NCI-H226 (cell line): ENCODE data around the gene ZNF518B.

Source experiments
- DNase-seq: peaks from one replicate; pipeline ENCODE4 v3.0.0-alpha.2; 2015

Gene ZNF518B

GRCh38 chr4:10457255-10457801 lies at the start of gene ZNF518B:
TSS of gene ZNF518B (minus strand) at chr4:10457426. CDS start at chr4:10446328, 11,098 bp downstream.
- peak; percentile 30 for DNase-seq

GRCh38 chr4:10506077-10506476 lies 48.9 kb upstream of the ZNF518B start:
- no peak for DNase-seq

GRCh38 chr4:10504570-10505179 lies 47.4 kb upstream of the ZNF518B start:
- no peak for DNase-seq

GRCh38 chr4:10502717-10503116 lies 45.5 kb upstream of the ZNF518B start:
- DNase-seq = no peak

- DNase-seq = no peak
Observed at GRCh38 chr4:10500776-10501175, 43.5 kb upstream of the ZNF518B start.

- no peak for DNase-seq
Observed at GRCh38 chr4:10496200-10496599, 39.0 kb upstream of the ZNF518B start.

GRCh38 chr4:10495651-10496050 lies 38.4 kb upstream of the ZNF518B start:
- no peak for DNase-seq

- DNase-seq = no peak
Observed at GRCh38 chr4:10492464-10492863, 35.2 kb upstream of the ZNF518B start.

GRCh38 chr4:10491401-10491800 lies 34.2 kb upstream of the ZNF518B start:
- DNase-seq = no peak

GRCh38 chr4:10490996-10491395 lies 33.8 kb upstream of the ZNF518B start:
- no peak for DNase-seq

- no peak for DNase-seq
Observed at GRCh38 chr4:10482913-10483312, 25.7 kb upstream of the ZNF518B start.

GRCh38 chr4:10480616-10481015 lies 23.4 kb upstream of the ZNF518B start:
- DNase-seq = no peak

GRCh38 chr4:10478621-10479020 lies 21.4 kb upstream of the ZNF518B start:
- DNase-seq = no peak

- DNase-seq = no peak
Observed at GRCh38 chr4:10470505-10470904, 13.3 kb upstream of the ZNF518B start.

- no peak for DNase-seq
Observed at GRCh38 chr4:10466161-10466560, 8.9 kb upstream of the ZNF518B start.

GRCh38 chr4:10462876-10463275 lies 5.7 kb upstream of the ZNF518B start:
- DNase-seq = no peak

GRCh38 chr4:10461850-10462400 lies 4.7 kb upstream of the ZNF518B start:
- DNase-seq = no peak

GRCh38 chr4:10461091-10461849 lies 4.0 kb upstream of the ZNF518B start:
- DNase-seq = peak; percentile 49

- no peak for DNase-seq
Observed at GRCh38 chr4:10460313-10461047, 3.3 kb upstream of the ZNF518B start.

- no peak for DNase-seq
Observed at GRCh38 chr4:10459305-10459704, 2.1 kb upstream of the ZNF518B start.

- no peak for DNase-seq
Observed at GRCh38 chr4:10458177-10458576, 951 bp upstream of the ZNF518B start.

- peak; percentile 30 for DNase-seq
Observed at GRCh38 chr4:10456595-10457254, 501 bp downstream of the ZNF518B start.

- DNase-seq = no peak
Observed at GRCh38 chr4:10456260-10456594, 999 bp downstream of the ZNF518B start.
